Right ventricle myocardium inferior (tissue), 1 donor: ENCODE data around the gene YJEFN3. TPM values are rescaled to one million over a fixed set of nuclear protein-coding genes. Genes with fewer than 3 reads are reported as not detected.

Source experiments
- ATAC-seq: fragments of 200-7000 bp; cut with Tn5 transposase; one replicate; pipeline ENCODE4 v1.9.1; 2020; ENCODE audit warnings: mild to moderate bottlenecking, moderate library complexity
- DNase-seq: peaks from one replicate; pipeline ENCODE4 v3.0.0; 2021; ENCODE audit errors: missing footprints
- intact Hi-C: fragments of 100-400 bp; cut with DNase I; formaldehyde crosslinking; loops from one replicate; pipeline ENCODE4 v1.11.0; 2022
- total RNA-seq: library from RNA; stranded (reverse); fragmentation: NEBNext Ultra II Directional; extraction: Animal tissue kit (Norgen Biotek cat#: 25700); gene quantifications from one replicate; pipeline ENCODE4 v1.2.1, GENCODE V29; 2021
- donor health status: DM: no; HTN: yes; CAD: no; lungs with severe emphysema.

YJEFN3 gene
- total RNA-seq, 1 donor from 2014 or later: 6.5 TPM

DNA sequence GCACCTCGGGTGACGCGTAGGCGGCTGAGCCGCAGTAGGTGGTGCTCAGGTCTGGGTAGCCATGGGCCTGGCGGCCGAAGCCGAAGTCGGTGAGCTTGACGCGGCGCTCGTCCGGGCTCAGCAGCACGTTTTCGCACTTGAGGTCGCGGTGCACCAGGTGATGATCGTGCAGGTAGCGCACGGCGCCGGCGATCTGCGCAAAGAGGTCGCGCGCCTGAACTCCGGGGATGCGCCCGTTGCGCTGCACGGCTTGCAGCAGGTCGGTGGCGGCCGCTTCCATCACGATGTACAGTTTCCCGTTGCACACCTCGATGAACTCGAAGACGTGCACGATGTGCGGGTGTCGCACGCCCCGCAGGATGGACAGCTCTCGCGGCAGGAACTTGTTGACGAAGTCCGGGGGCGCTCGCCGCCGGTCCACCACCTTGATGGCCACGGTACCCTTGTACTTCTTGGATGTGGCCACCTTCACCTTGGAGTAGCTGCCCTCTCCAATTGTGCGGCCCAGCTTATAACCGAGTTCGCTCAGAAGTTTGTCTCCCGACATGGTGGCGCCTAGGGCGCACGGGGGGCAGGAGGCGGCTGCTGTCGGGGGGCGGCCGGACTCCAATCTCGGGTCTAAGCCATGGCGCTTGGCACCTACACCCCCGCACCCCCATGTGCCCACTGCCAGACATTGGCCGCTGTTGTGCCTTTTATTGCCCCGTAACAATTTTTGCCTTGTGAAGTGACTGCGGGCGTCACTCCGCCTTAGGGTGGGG, 13.7 kb upstream of the YJEFN3 start, which contains the start of gene TSSK6:
TSSK6 (minus strand) TSS at position 668 of the 761 bp plus-strand sequence; CDS start at position 547, 121 bp downstream.
- DNase-seq (no peak), ATAC-seq (no peak)
- intact Hi-C loops: loop anchor here (10.0 kb wide), 1 partner anchor 310 kb away; the partner anchor contains the start of gene NR2C2AP

DNA sequence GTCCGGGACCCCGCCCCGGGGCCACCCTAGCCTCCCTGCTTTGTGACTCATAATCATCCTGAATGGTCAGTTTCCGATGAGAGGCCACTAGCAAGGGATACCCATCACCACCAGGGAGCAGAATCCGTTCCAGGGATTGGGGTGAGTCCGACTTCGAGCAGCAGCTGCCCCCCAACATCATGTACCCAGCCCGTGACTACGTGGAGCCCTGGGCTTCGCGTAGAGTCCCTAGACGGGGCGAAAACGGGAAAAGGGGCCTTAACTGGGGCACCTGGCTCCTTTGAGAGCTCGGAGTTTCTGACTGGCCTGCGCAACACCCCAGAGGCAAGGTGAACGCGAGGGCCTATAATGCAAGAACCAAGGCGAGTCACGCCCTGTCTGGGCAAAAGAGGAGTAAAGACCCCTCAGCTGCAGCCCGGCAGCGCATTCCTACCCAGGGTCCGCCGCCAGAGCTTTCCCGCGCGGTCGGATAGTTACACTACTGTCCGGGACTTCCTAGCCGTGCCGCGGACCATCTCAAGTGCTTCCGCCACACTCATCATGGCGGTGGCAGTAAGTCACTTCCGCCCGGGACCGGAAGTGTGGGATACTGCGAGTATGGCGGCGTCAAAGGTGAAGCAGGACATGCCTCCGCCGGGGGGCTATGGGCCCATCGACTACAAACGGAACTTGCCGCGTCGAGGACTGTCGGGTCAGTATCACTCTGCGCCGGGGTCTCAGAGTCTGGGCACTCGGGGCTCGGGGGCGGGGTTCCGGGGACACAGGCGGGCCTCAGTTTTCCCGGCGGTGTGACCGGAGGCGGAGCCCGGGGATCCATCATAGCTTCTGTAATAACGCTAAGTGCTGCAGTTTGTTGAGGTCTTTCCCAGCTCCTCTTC, 12.8 kb upstream of the YJEFN3 start, which contains the start of gene NDUFA13:
NDUFA13 (plus strand) TSS at position 584 of the 878 bp plus-strand sequence; CDS start at position 598, 14 bp downstream.
- intact Hi-C loops: loop anchor here (10.0 kb wide), 1 partner anchor 311 kb away; the partner anchor contains the start of gene NR2C2AP

DNA sequence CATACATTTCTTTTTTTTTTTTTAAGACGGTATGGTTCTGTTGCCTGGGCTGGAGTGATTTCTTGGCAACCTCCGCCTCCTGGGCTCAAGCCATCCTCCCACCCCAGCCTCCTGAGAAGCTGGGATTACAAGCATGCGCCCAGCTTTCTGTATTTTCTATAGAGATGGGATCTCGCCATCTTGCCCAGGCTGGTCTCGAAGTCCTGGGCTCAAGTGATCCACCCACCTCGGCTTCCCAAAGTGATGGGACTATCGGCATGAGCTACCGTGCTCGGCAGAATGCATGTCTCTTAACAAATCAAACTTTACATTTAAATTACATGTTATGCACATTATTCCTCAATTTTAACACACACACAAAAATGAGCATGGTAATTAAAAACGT, 11.5 kb upstream of the YJEFN3 start:
- intact Hi-C loops: loop anchor here (10.0 kb wide), 1 partner anchor 312 kb away; the partner anchor contains the start of gene NR2C2AP
- no peak for DNase-seq
- no peak for ATAC-seq

More for the DNA sequence above, 12.8 kb upstream of the YJEFN3 start, which contains the start of gene NDUFA13:
- ATAC-seq (peak; percentile 91), DNase-seq (peak; percentile 95)

DNA sequence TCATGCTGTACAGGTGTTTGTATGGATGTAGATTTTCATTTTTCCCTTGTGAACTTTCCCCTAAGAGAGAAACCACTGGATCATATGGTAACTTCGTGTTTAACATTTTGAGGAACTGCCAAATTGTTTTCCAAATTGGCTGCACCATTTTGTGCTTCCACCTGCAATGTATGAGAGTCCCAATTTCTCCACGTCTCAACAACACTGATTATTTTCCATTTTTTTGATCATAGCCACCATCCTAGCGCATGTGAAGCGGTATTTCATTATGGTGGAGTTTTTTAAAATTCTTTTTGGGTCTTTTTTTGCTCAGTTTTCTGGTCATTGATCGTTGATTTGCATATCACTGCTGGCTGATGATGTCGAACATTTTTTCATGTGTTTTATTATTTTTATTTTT, 7.7 kb upstream of the YJEFN3 start:
- no peak for DNase-seq
- ATAC-seq: no peak
- intact Hi-C loops: no loop called here

DNA sequence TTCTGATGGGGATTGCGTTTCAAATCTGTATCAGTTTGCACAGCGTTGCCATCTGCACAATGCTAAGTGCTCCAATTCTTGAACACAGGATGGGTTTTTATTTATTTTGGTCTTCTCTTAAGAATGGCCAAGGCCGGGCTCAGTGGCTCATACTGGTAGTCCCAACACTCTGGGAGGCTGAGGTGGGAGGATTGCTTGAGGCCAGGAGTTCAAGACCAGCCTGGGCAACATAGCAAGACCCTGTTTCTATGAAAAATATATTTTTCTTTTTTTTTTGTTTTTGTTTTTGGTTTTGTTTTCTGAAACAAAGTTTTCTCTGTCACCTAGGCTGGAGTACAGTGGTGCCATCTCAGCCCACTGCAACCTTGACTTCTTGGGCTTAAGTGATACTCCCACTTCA, 5.5 kb upstream of the YJEFN3 start:
- intact Hi-C loops: no loop called here

DNA sequence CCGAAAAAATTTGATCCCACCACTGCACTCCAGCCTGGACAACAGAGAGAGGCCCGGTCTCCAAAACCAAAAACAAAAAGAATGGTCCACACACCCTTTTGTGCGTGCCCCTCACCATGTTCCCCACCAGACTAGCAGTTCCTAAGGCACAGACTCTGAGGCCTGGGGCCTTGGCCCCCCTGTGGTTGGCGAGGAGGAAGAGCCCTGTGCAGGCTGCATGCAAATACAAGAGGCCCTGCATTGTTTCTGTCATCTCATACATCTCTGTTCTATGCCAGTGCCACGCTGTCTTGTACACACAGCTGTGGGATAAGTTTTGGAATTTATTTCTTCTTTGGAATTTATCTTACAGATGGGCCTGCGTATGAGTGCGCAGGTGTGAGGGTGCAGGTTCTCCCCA, 4.7 kb upstream of the YJEFN3 start:
- ATAC-seq: no peak
- intact Hi-C loops: no loop called here
- no peak for DNase-seq

More for the DNA sequence above, 5.5 kb upstream of the YJEFN3 start:
- ATAC-seq (no peak), DNase-seq (no peak)

DNA sequence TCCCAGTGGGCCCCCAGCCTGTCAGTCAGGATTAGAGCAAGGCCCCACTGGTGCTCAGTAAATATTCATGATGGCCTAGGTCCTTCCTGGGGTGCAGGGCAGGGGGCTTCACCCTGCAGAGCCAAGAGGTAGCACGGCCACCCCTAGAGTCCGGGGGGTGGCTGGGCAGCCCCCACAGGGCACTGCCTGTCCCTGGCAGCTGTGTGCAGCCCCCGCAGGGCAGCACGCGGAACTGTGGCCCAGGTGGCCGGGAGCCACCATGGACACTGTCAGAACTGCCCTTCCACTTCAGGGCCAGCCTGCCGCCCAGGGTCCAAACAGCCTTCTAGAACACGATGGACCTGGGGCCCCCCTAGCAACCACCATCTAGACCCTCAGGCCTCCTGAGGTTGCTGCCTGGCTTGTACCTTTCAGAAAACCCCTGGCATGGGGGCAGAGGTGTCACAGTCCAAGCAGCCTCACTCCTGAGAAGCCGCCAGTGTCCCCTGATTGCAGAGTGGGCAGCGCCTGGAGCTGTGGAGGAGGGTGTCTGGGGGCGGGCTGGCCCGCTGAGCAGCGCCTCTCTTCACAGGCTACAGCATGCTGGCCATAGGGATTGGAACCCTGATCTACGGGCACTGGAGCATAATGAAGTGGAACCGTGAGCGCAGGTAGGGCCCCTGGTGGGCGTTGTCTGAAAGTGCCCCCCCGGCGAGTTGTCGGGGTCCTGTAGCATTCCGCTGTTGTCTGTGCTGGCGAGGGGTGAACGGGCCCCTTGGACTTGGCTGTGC, 2.9 kb upstream of the YJEFN3 start:
- DNase-seq (no peak), ATAC-seq (no peak)
- intact Hi-C loops: no loop called here

DNA sequence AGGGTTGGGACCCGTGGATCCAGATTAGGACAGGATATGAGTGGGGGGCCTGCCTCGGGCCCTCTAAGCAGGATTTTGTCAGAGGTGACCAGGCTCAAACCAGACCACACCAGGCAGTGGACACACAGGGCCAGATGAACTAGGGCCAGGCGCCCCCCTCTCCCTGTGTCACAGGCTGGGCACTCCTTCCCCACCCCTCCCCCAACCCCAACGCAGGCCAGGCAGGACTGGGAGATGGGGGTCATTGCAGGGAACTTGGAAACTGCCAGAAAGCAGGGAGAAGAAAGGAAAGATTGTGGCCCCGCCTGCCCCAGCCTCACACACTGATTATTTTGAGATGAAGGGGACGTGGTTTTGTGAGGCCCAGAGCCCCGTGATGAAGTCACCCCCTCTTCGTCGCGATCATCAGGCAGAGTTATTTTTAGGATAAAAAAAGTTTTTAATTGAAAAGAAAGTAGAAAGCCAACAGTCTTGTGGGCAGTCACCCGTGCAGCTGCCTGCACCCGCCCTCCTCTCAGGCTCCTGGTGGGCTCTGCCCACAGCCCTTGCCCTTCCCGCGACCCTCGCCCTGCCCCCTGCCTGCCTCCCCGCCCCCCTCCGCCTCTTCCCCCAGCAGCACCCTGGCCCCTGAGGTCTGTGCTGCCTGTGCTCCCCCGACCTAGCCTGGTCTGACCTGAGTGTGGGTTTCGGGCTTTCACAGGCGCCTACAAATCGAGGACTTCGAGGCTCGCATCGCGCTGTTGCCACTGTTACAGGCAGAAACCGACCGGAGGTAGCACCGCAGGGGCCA, 1.9 kb upstream of the YJEFN3 start:
- intact Hi-C loops: no loop called here
- ATAC-seq (no peak), DNase-seq (no peak)

DNA sequence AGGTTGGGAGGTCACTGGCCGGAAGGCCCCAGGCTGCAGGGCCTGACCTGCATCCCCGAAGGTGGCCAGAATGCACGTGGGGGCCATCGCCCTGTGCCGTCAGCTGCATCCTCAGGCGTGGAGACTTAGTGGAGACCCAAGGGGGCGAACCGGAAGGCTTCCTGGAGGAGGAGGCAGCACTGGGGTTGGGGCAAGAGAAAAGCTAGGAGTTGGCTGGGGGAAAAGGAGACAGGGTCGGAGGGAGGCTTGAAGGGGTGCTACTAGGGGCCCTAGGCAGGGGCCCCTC, 1.4 kb upstream of the YJEFN3 start:
- DNase-seq: no peak
- intact Hi-C loops: no loop called here
- ATAC-seq: no peak

DNA sequence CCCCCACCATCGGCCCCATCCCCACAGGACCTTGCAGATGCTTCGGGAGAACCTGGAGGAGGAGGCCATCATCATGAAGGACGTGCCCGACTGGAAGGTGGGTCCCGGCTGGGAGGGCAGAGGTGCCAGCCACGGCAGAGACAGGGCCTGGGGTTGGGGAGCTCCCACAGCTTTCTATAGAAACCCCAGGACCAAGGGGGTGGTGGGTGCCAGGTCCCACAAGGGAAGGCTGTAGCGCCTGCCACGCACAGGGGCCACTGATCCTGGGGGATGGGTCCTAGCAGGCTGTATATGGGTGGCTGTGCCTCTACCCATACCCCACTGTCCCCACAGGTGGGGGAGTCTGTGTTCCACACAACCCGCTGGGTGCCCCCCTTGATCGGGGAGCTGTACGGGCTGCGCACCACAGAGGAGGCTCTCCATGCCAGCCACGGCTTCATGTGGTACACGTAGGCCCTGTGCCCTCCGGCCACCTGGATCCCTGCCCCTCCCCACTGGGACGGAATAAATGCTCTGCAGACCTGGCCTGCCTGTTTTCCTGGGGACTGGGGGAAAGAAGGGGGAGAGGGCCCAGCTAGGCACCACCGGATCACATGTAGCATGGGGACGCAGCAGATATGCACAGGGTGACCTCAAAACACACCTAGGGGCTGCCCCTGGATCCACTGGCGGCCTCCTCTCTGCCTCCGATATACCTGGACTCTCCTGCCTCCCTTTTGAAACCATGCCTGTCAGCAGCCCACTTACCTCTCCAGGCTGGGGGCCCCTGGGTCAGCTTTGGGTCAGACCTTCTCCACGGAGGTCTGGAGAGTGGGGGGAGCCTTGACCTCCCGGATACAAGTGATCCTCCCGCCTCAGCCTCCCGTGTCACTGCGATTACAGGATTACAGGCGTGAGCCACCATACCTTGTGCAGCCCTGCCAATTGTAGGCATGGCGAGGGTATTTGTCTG, 761 bp upstream of the YJEFN3 start:
- ATAC-seq: peak; percentile 2
- no peak for DNase-seq
- intact Hi-C loops: no loop called here

DNA sequence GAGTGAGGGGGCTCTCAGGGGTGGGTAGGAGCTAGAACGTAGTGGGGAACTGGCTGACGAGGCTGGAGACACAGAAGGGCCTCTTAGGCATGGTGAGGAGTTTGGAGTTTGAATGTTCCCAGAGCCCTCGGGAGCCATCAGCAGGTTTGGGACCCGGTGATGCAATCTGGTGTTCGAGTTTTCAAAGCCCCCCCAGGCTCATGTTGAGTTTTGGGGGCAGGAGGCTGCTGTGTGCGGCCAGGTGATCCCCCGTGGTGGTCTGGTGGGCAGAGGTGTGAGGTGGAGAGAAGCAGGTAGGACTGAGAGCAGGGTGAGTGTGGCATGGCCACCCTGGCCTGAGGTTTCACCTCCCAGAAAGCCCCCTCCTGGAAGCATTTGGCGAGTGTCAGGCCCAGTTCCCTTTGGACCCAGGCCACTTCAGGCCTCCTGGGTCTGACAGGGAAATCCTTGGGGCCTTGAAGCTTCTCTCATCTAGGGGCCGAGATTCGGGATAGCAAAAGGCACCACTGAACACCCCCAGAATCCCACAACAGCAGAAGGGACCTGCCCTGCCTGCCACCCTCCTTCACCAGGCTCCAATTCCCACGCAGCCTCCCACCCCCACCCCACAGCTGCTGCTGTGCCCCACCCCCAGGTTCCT, 1.2 kb downstream of the YJEFN3 start:
- DNase-seq (no peak), ATAC-seq (no peak)
- intact Hi-C loops: no loop called here

DNA sequence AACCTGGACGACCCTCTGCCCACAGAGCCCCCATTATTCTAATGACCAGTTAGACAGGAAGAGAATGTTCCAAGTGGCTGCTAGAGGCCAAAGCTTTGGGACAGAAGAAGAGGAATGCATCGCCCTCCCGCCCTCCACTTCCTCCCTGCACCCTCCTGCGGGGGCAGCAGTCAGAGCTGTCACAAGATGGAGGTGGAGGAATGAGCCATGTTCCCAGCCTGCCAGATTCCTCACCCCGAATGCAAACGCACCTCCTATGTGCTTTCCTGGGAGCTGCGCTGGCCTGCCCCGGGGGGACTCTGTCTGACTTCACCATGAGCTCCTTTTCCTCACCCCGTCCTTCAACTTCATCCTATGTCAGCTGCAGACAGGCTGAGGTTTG, 1.7 kb downstream of the YJEFN3 start:
- DNase-seq: no peak
- intact Hi-C loops: no loop called here
- ATAC-seq: no peak

DNA sequence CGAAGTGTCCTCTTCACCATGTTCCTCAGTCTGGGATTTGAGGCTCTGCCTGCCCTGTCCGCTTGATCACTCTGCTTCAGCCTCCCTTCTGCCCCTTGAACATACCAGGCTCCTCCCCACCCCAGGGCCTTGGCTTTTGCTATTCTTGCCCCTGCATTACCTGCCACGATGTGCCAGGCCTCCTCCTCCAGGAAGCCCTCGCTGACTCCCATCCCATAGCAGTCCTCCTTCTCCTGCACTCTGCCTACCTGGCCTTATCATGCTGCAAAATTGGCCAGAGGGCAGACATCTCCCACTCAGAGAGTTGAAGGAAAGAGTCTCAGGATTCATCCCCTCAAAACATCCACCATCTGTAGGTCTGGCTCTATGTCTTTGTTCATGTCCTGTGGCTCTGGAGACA, 2.2 kb downstream of the YJEFN3 start:
- intact Hi-C loops: no loop called here
- ATAC-seq (no peak), DNase-seq (no peak)

DNA sequence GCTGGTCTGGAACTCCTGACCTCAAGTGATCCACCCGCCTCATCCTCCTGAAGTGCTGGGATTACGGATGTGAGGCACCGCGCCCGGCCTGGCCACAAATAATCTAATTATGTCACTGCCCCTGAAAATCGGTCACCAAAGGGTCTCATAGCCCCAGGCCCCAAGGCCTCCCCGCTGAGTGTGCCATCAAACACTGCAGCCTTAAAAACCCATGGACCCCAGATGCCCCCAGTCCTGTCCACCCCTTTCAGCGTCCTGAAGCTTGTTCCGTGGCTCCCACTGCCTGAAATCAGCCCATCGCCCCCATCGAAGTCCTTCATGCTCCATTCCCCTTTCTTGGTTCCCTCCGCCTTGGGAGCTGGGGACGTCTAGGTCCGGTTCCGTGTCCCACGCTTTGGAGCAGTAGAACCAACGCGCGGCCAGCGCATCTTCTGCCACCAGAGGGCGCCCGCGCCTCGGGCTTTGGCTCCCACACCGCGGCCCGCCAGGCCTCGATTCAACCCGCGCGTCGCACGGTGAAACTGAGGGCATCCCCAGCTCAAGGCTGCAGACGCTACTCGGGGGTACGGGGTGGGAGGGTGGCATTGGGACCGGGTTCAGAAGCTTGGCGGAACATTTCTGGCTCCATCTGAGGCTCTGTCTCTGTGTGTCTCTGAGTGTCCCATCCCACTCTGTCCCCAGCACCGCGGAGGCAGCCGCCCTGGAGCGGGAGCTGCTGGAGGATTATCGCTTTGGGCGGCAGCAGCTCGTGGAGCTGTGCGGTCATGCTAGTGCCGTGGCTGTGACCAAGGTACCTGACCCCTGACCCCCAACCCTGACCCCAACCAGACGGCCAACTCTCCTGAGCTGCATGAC, 3.5 kb downstream of the YJEFN3 start:
- DNase-seq (peak; percentile 96), ATAC-seq (peak; percentile 70)
- intact Hi-C loops: loop anchor here (1.0 to 2.0 kb wide), 4 partner anchors 15 to 427 kb away; partner anchors contain the start of gene GMIP

DNA sequence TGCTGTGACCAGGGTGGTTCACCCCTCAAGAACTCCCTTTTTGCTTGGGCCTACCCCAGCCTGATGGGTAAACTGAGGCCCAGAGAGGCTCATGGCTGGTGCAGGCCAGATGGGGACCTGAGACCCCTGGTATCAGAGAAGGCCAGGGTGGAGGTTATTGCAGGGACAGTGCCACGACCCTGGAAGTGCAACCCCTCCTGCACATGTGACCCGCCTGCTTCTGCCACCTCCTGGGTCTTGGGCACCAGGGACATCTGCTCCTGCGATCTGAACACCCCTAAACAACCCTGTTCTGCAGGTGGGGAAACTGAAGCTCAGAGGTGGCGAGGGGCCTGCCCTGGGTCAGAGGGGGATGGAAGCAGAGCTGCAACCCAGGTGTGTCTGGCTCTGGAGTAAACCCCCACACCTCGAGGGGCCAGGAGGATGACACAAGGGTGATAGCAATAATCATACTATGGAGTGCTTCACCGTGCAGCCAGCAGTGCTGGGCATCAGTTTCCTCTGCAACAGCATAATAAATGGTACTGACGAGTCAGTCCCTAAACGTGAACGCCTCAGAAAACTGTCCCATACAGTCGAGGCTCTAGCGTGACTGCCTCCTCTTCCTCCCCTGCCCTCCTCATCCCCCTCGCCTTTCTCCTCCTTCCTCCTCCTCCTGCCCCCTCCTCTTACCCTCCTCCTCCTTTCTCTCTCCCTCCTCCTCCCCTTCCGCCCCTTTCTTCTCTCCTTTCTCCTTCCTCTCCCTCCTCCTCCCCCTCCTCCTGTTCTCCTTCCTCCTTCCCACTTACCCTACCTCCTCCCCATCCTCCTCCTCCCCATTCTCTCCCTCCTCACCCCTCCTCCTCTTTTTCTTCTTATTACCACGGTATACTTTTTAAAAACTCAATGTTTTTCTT, 4.3 kb downstream of the YJEFN3 start:
- DNase-seq (no peak), ATAC-seq (no peak)
- intact Hi-C loops: loop anchor here (1.0 to 2.0 kb wide), 4 partner anchors 14 to 426 kb away; partner anchors contain the start of gene GMIP
